Neuronal stem cell (in vitro differentiated cells): ENCODE results near the gene SMIM41.

Source experiments
- DNase-seq: peaks from one replicate; pipeline ENCODE4 v3.0.0-alpha.2; 2013; ENCODE audit warnings: low spot score
- H2AFZ ChIP-seq: one replicate; pipeline ENCODE4 v1.6.1; 2013; ENCODE audit warnings: mild to moderate bottlenecking, low read length, inconsistent platforms
- H2AK5ac ChIP-seq: 2 replicates; pipeline ENCODE4 v1.6.1; 2013; ENCODE audit warnings: low read depth, mild to moderate bottlenecking, inconsistent platforms, low read length, moderate library complexity, mixed read lengths
- H2BK120ac ChIP-seq: 2 replicates; pipeline ENCODE4 v1.6.1; 2013; ENCODE audit warnings: low read depth, mild to moderate bottlenecking, inconsistent platforms, low read length, moderate library complexity, mixed read lengths
- H2BK12ac ChIP-seq: one replicate; pipeline ENCODE4 v1.6.1; 2013; ENCODE audit warnings: low read length, inconsistent platforms
- H2BK15ac ChIP-seq: 2 replicates; pipeline ENCODE4 v1.6.1; 2013; ENCODE audit warnings: mild to moderate bottlenecking, low read length, inconsistent platforms, mixed read lengths
- H2BK5ac ChIP-seq: one replicate; pipeline ENCODE4 v1.6.1; 2013; ENCODE audit warnings: inconsistent platforms, mild to moderate bottlenecking, low read length, moderate library complexity
- H3K14ac ChIP-seq: one replicate; pipeline ENCODE4 v1.6.1; 2013; ENCODE audit warnings: low read length, inconsistent platforms
- H3K18ac ChIP-seq: 2 replicates; pipeline ENCODE4 v1.6.1; 2013; ENCODE audit warnings: low read length, inconsistent platforms
- H3K23ac ChIP-seq: 2 replicates; pipeline ENCODE4 v1.6.1; 2013; ENCODE audit warnings: low read depth, mild to moderate bottlenecking, mixed read lengths, low read length, inconsistent platforms; ENCODE audit not compliant: poor library complexity
- H3K27ac ChIP-seq: replicated peaks from 3 replicates; pipeline ENCODE4 v1.5.1; 2013; ENCODE audit warnings: low read length, inconsistent platforms
- H3K27me3 ChIP-seq, 3 experiments: 2 replicates each; pipeline ENCODE4 v1.6.1; 2013; ENCODE audit warnings: low read length in 3 of 3, mild to moderate bottlenecking in 2 of 3, inconsistent platforms in 1 of 3, low read depth in 1 of 3, mixed read lengths in 1 of 3, moderate library complexity in 1 of 3; ENCODE audit not compliant: control insufficient read depth in 3 of 3, insufficient read depth in 3 of 3
- H3K36me3 ChIP-seq, 2 donors: replicated peaks in 1 of 2; 2 replicates each; pipeline ENCODE4 v1.6.1; 2013; ENCODE audit warnings: low read length in 2 of 2; ENCODE audit not compliant: control insufficient read depth in 2 of 2, insufficient read depth in 2 of 2
- H3K4ac ChIP-seq: 2 replicates; pipeline ENCODE4 v1.6.1; 2013; ENCODE audit warnings: inconsistent platforms, mild to moderate bottlenecking, low read length, moderate library complexity
- H3K4me1 ChIP-seq, 2 donors: 1 replicate in 1 of 2; 2 replicates in 1 of 2; pipeline ENCODE4 v1.6.1; 2013; ENCODE audit warnings: low read length in 2 of 2, low read depth in 1 of 2; ENCODE audit not compliant: control insufficient read depth in 2 of 2, insufficient read depth in 1 of 2
- H3K4me2 ChIP-seq: one replicate; pipeline ENCODE4 v1.6.1; 2013; ENCODE audit warnings: mild to moderate bottlenecking, low read length, inconsistent platforms; ENCODE audit not compliant: insufficient read depth, poor library complexity, severe bottlenecking
- H3K4me3 ChIP-seq, 2 donors: 2 replicates each; pipeline ENCODE4 v1.5.1; 2013; ENCODE audit warnings: low read length in 2 of 2, mild to moderate bottlenecking in 2 of 2, inconsistent platforms in 1 of 2, moderate library complexity in 1 of 2
- H3K79me1 ChIP-seq: one replicate; pipeline ENCODE4 v1.6.1; 2013; ENCODE audit warnings: low read depth, mild to moderate bottlenecking, inconsistent platforms, low read length, moderate library complexity
- H3K9ac ChIP-seq: one replicate; pipeline ENCODE4 v1.6.1; 2013; ENCODE audit warnings: mild to moderate bottlenecking, low read depth, low read length, inconsistent platforms; ENCODE audit not compliant: poor library complexity
- H3K9me3 ChIP-seq, 2 donors: replicated peaks in 1 of 2; 2 replicates each; pipeline versions ENCODE3 to v1.6.1; 2013; ENCODE audit warnings: low read length in 2 of 2, mild to moderate bottlenecking in 2 of 2, inconsistent platforms in 1 of 2, low read depth in 1 of 2, mixed read lengths in 1 of 2, moderate library complexity in 1 of 2; ENCODE audit not compliant: control insufficient read depth in 2 of 2, insufficient read depth in 1 of 2
- H4K8ac ChIP-seq: one replicate; pipeline ENCODE4 v1.6.1; 2013; ENCODE audit warnings: low read depth, mild to moderate bottlenecking, inconsistent platforms, low read length, moderate library complexity
- H4K91ac ChIP-seq: one replicate; pipeline ENCODE4 v1.6.1; 2013; ENCODE audit warnings: low read length, low read depth, mild to moderate bottlenecking, inconsistent platforms; ENCODE audit not compliant: poor library complexity
- WGBS, 2 donors: extraction: QIAGEN DNeasy Blood & Tissue Kit; methylation state at CpG; one replicate each; pipeline ENCODE4 v1.1.7; 2013; ENCODE audit warnings: missing lambda C conversion rate in 2 of 2, mixed read lengths in 1 of 2; ENCODE audit not compliant: insufficient read length in 2 of 2, insufficient replicate concordance in 1 of 2; ENCODE audit errors: extremely low coverage in 2 of 2; 5-methylcytosine and 5-hydroxymethylcytosine counted together

The SMIM41 gene

GRCh38 chr12:52054231-52054832 is 25.2 kb upstream of the SMIM41 start:
- peaks cover 3% of the 10 kb centered on the region for H3K79me1 ChIP-seq
- no peak overlapping the region for H3K4me2 ChIP-seq
- peaks cover 0 to 9% (median 0%) of the 10 kb centered on the region in 3 experiments for H3K27me3 ChIP-seq
- no peak overlapping the region for H3K14ac ChIP-seq
- H3K4me3 ChIP-seq: no peak overlapping the region
- H2AFZ ChIP-seq: no peak overlapping the region
- no peak for DNase-seq
- no peak overlapping the region for H2BK120ac ChIP-seq
- H2BK15ac ChIP-seq: no peak overlapping the region
- no peak overlapping the region for H3K4ac ChIP-seq
- H2AK5ac ChIP-seq: no peak overlapping the region
- H4K91ac ChIP-seq: no peak overlapping the region
- no CpG with 5 or more reads among the region's 21 CpGs for WGBS, 2 donors
- no peak overlapping the region for H4K8ac ChIP-seq
- H3K9ac ChIP-seq: no peak overlapping the region
- H2BK5ac ChIP-seq: no peak overlapping the region
- peaks cover 28 to 42% of the 10 kb centered on the region in 2 donors for H3K36me3 ChIP-seq
- peaks cover 0 to 2% of the 10 kb centered on the region in 2 donors for H3K9me3 ChIP-seq
- no peak overlapping the region for H3K27ac ChIP-seq
- H3K4me1 ChIP-seq: peaks cover 8 to 17% of the 10 kb centered on the region in 2 donors
- H3K23ac ChIP-seq: no peak overlapping the region
- H3K18ac ChIP-seq: no peak overlapping the region
- H2BK12ac ChIP-seq: peak overlapping the region; percentile 16

- no CpG with 5 or more reads among the region's 21 CpGs for WGBS, 2 donors
- no peak overlapping the region for H2AK5ac ChIP-seq
- no peak overlapping the region for H3K4ac ChIP-seq
- H3K27ac ChIP-seq: no peak overlapping the region
- no peak overlapping the region for H2AFZ ChIP-seq
- no peak overlapping the region for H3K14ac ChIP-seq
- H3K4me2 ChIP-seq: no peak overlapping the region
- no peak overlapping the region for H2BK12ac ChIP-seq
- peaks cover 8 to 15% of the 10 kb centered on the region in 2 donors for H3K4me1 ChIP-seq
- no peak overlapping the region for H3K23ac ChIP-seq
- peaks cover 33 to 46% of the 10 kb centered on the region in 2 donors for H3K36me3 ChIP-seq
- H3K4me3 ChIP-seq: no peak overlapping the region
- no peak overlapping the region for H4K91ac ChIP-seq
- peaks cover 0 to 2% (median 0%) of the 10 kb centered on the region in 3 experiments for H3K27me3 ChIP-seq
- no peak for DNase-seq
- H2BK5ac ChIP-seq: no peak overlapping the region
- peaks cover 3% of the 10 kb centered on the region for H3K79me1 ChIP-seq
- H3K18ac ChIP-seq: no peak overlapping the region
- no peak overlapping the region for H3K9ac ChIP-seq
- no peak overlapping the region for H2BK15ac ChIP-seq
- H2BK120ac ChIP-seq: no peak overlapping the region
- H3K9me3 ChIP-seq: peaks cover 0 to 2% of the 10 kb centered on the region in 2 donors
- H4K8ac ChIP-seq: no peak overlapping the region
Measured at GRCh38 chr12:52054833-52055730, 24.4 kb upstream of the SMIM41 start.

DNA sequence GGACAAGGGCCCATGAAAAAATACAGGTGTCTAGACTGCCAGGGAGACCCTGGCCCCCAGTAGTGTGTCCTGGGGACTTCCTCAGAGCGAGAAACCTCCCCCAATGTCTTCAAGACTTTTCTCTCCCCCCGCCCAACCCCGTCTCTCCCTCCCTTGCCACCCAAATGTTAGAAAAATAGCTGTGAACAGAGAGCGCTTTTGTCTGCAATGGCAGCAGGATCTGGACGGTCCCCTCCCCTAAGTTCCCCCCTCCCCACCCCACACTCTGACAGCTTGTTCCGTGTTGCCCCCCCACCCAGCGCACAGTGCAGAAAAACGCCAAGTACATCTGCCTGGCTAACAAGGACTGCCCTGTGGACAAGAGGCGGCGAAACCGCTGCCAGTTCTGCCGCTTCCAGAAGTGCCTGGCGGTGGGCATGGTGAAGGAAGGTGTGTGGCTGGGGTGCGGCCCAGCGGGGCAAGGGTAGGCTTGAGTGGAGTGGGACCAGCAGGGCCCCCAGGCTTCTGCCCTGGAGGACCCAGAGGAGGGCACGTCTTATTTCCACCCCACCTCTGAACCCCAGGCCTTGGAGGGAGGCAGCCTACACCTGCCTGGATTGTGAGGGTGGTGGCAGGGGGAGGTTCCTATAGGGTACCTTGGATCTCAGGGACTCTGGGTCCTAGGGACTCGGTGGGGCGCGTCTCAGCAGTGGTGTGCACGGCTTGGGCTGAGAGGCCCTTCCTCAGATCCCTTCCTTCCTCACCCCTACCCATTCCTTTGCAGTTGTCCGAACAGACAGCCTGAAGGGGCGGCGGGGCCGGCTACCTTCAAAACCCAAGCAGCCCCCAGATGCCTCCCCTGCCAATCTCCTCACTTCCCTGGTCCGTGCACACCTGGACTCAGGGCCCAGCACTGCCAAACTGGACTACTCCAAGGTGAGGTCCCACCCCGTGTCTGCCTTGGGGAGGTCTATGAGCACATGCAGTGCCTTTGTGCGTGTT is 23.5 kb upstream of the SMIM41 start:
- WGBS, 2 donors: no CpG with 5 or more reads among the region's 27 CpGs
- no peak overlapping the region for H2BK15ac ChIP-seq
- DNase-seq: no peak
- peaks cover 33 to 46% of the 10 kb centered on the region in 2 donors for H3K36me3 ChIP-seq
- H3K18ac ChIP-seq: no peak overlapping the region
- no peak overlapping the region for H2BK5ac ChIP-seq
- no peak overlapping the region for H2BK120ac ChIP-seq
- no peak overlapping the region for H2AFZ ChIP-seq
- H4K91ac ChIP-seq: no peak overlapping the region
- no peak overlapping the region for H2AK5ac ChIP-seq
- no peak overlapping the region for H3K9ac ChIP-seq
- H3K4me3 ChIP-seq: no peak overlapping the region
- no peak overlapping the region for H4K8ac ChIP-seq
- no peak overlapping the region for H3K23ac ChIP-seq
- H3K14ac ChIP-seq: no peak overlapping the region
- H3K79me1 ChIP-seq: peaks cover 3% of the 10 kb centered on the region
- H3K4me1 ChIP-seq: peaks cover 8 to 9% of the 10 kb centered on the region in 2 donors
- H3K4ac ChIP-seq: no peak overlapping the region
- no peaks in the 10 kb centered on the region for H3K27me3 ChIP-seq
- no peak overlapping the region for H3K27ac ChIP-seq
- H3K4me2 ChIP-seq: no peak overlapping the region
- H2BK12ac ChIP-seq: no peak overlapping the region
- peaks cover 0 to 2% of the 10 kb centered on the region in 2 donors for H3K9me3 ChIP-seq
